K562 (cell line): Measurements from ENCODE around the gene SLC15A1.

ENCODE experiments used
- EGR1 ChIP-seq: fragments of 450-650 bp; conservative IDR thresholded peaks from 2 replicates; pipeline ENCODE4 v1.6.1; 2017; ENCODE audit warnings: mild to moderate bottlenecking
- MAFG ChIP-seq: fragments of 450-650 bp; conservative IDR thresholded peaks from 2 replicates; pipeline ENCODE4 v1.6.1; 2016; ENCODE audit warnings: missing genetic modification characterization, missing compliant biosample characterization
- MTF1 ChIP-seq: fragments of 250-450 bp; sonication (Bioruptor Pico); IDR thresholded peaks from 2 replicates; pipeline ENCODE4 v1.9.0; 2021; ENCODE audit warnings: moderate library complexity, mild to moderate bottlenecking, inconsistent platforms, borderline replicate concordance
- TF ChIP-seq, protein P1 (sequence below): fragments of 450-650 bp; conservative IDR thresholded peaks from 2 replicates; pipeline ENCODE4 v1.6.1; 2016; ENCODE audit warnings: missing genetic modification characterization, low read depth, mild to moderate bottlenecking, missing compliant biosample characterization, moderate library complexity

DNA sequence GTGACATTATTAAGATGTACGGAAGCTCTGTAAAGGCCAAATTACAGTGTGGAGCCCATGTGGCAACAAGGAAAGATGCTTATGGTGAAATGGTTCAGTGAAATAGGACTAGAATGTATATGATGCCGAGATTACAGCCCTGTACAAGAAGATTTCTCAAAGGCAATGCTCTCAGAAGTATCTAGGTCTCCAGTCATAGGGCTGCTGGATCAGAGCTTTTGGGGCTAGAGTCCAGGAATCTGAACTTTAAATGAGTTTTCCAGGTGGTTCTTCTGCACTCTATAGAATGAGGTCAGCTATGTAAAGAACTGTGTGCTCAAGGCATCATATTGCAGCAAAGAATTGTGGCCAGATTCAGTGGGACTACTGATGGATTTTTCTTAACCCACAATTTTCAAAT is 100.2 kb downstream of the SLC15A1 start:
- TF ChIP-seq MTF1 (CRISPR knock-in tag) = no peak
- TF ChIP-seq, protein P1, sequence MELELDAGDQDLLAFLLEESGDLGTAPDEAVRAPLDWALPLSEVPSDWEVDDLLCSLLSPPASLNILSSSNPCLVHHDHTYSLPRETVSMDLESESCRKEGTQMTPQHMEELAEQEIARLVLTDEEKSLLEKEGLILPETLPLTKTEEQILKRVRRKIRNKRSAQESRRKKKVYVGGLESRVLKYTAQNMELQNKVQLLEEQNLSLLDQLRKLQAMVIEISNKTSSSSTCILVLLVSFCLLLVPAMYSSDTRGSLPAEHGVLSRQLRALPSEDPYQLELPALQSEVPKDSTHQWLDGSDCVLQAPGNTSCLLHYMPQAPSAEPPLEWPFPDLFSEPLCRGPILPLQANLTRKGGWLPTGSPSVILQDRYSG (tag) = no peak
- TF ChIP-seq MAFG = no peak
- no peak for TF ChIP-seq EGR1
